NCI-H2196 (cell line): ENCODE data around the gene MDGA2.
"Not testable (repeated sequence)": the region's sequence is repeated elsewhere in the genome, so short reads cannot be mapped to it uniquely, and the experiment has no call there.

Experiments used
- DNase-seq: peaks from one replicate; lab custom pipeline; 2025; ENCODE audit not compliant: unreplicated experiment; lab: John Stamatoyannopoulos, UW

Gene MDGA2

GRCh38 chr14:47246367-47246766 is 429.0 kb downstream of the MDGA2 start:
- DNase-seq, result no peak

- DNase-seq, result not testable (repeated sequence)
Observed at GRCh38 chr14:47242579-47242978, 432.8 kb downstream of the MDGA2 start.

DNA sequence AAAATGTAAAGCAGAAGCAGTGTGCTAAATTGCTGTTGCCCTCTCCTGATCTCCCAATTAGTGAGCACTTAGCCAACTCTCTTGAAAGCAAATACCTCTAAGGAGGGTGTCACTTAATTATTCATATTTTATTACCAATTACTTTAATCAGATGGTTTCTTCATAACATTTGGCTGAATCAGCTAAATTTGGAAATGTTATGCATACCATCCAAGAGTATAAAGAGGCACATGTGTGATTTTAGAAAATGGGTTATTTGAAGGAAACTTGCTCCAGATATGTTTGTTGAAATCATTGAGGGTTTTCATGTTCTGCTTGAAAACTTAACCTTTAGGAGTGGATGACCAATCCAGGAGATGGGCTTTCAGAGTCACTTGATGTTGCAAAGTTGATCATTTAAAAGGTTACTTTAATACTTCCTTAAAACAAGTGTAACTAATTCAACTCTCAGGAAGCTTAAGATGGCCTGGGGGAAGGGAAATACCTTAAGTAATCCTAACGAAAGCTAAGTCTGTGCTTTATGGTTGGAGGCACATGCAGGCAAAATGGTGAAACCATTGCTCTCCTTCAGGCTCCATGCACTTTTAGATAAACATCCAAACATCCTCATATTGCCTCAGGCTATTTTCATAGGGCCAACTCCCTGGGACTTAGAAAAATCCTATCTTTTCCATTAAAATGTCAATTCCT is 434.5 kb downstream of the MDGA2 start:
- DNase-seq, result no peak

GRCh38 chr14:47235619-47236018 is 439.8 kb downstream of the MDGA2 start:
- no peak for DNase-seq

- no peak for DNase-seq
Observed at GRCh38 chr14:47226877-47227520, 448.4 kb downstream of the MDGA2 start.

- DNase-seq, result no peak
Observed at GRCh38 chr14:47223656-47224055, 451.7 kb downstream of the MDGA2 start.

DNA sequence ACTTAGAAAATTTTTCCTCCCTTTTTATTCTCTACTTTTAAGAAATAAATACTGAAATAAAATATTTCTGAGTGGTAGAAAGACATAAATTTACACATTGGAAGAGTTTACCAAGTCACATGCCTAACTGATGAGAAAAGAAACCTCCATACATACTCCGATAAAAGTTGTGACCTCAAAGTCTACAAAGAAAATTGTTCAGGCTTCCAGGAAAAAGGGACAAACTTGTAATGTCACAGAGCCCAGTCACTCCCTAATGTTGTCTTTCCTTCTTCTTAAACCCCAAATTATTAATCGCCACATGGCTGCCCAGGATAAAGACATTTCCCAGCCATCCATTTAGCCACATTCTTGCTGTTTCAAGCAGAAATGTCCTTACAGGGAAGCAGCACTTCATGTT is 455.3 kb downstream of the MDGA2 start:
- no peak for DNase-seq

- no peak for DNase-seq
Observed at GRCh38 chr14:47211263-47211662, 464.1 kb downstream of the MDGA2 start.

- no peak for DNase-seq
Observed at GRCh38 chr14:47210099-47210498, 465.3 kb downstream of the MDGA2 start.

DNA sequence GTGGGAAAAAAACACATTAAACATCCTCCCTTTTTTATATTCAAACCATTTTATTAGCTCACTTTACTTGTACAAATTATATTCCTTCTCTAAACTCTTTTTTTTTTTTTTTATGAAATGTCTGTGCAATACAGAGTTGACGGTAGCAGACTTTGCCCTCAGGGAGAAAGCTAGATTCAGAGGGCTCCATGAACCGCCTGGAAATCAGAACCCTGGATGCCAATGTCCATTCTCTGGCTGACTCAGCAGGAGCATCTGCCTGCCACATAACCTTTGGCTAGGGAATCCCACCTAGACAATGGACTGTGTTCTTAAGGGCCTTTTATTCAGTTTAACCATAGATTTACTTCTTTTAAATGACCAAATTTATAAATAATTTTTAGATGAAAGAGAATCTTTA is 467.0 kb downstream of the MDGA2 start:
- no peak for DNase-seq

DNA sequence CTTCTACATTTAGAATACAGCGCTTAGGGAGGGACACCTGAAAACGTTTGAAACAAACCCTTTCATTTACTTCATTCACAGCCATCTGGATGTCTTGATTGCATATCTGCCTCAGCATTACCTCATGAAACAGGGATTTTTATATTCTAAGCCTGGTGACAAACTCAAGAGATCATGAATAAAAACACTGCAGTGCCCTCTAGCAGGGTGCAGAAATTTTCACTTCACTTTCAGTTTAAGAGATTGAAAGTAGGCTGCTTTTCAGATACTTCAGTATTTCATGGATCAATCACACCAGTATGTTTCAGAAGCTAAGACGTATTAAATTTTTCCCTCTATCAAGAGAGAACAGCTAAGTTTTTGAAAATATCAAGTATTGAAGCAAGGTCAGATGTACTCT is 467.8 kb downstream of the MDGA2 start:
- no peak for DNase-seq

GRCh38 chr14:47200740-47201139 is 474.7 kb downstream of the MDGA2 start:
- no peak for DNase-seq

DNA sequence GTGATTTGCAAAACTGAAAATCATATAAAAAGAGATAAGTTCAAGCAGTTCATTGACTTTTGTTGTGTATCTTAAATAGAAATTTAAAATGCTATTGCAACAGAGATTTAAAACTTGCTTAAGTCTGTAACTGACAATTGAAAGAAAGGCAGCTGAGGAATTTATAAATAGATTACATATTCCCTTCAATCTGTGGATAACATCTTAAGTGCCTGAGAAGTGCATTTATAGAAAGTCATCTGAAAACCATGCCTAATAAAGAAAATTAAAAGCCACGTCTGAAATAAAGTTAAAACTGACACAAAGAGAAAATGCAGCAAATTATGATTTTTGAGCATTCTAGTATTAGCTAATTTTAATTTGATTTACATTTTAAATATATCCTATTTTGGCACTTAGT is 479.8 kb downstream of the MDGA2 start:
- DNase-seq, result no peak

DNA sequence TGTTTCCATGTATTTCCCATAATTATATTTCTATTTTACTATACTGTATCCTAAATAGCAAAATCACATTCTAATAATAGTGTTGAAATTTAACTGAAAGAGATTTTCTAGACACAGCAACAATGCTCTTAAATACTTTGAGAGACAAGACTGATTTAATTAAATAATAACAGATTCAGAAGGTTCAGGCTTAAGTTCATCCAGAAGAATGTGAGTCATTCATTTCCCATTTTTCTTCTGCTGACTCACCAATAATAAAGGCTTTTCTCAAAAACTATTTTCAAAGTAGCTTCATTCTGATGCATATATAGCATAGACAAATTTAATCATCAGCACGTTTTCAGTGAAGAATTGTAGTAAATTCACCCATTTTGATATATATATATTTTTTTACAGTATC is 481.4 kb downstream of the MDGA2 start:
- DNase-seq, result no peak

DNA sequence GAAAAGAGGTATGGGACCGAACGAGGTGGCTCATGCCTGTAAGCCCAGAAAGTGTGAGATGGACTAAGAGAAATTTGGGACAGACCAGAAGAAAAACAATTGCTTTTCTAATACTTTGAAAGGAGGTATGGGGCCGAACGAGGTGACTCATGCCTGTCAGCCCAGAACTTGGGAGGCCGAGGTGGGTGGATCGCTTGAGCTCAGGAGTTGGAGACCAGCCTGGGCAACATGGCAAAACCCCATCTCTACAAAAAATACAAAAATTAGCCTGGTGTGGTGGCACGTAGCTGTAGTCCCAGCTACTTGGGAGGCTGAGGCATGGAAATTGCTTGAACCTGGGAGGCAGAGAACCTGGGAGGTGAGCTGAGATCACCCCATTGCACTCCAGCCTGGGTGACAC is 483.2 kb downstream of the MDGA2 start:
- not testable (repeated sequence) for DNase-seq

- DNase-seq, result no peak
Observed at GRCh38 chr14:47191700-47192099, 483.7 kb downstream of the MDGA2 start.

- no peak for DNase-seq
Observed at GRCh38 chr14:47189911-47190484, 485.4 kb downstream of the MDGA2 start.

- no peak for DNase-seq
Observed at GRCh38 chr14:47186486-47186885, 488.9 kb downstream of the MDGA2 start.

- no peak for DNase-seq
Observed at GRCh38 chr14:47179906-47180305, 495.5 kb downstream of the MDGA2 start.

DNA sequence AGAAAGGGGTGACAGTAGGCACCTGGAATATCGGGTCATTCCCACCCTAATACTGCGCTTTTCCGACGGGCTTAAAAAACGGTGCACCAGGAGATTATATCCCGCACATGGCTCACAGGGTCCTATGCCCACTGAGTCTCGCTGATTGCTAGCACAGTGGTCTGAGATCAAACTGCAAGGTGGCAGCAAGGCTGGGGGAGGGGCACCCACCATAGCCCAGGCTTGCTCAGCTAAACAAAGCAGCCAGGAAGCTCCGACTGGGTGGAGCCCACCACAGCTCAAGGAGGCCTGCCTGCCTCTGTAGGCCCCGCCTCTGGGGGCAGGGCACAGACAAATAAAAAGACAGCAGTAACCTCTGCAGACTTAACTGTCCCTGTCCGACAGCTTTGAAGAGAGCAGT is 503.5 kb downstream of the MDGA2 start:
- not testable (repeated sequence) for DNase-seq

- no peak for DNase-seq
Observed at GRCh38 chr14:47167402-47167801, 508.0 kb downstream of the MDGA2 start.

GRCh38 chr14:47155395-47155794 is 520.0 kb downstream of the MDGA2 start:
- DNase-seq, result no peak
